ENCODE measurements around the gene MAGI1. TPM values are rescaled to one million over a fixed set of nuclear protein-coding genes. Genes with fewer than 3 reads are reported as not detected.
A peak's percentile ranks its signal among the peaks of the same experiment; 100 is the strongest.

Gene MAGI1
- polyA plus RNA-seq, 1 donor: 31.2 TPM

DNA sequence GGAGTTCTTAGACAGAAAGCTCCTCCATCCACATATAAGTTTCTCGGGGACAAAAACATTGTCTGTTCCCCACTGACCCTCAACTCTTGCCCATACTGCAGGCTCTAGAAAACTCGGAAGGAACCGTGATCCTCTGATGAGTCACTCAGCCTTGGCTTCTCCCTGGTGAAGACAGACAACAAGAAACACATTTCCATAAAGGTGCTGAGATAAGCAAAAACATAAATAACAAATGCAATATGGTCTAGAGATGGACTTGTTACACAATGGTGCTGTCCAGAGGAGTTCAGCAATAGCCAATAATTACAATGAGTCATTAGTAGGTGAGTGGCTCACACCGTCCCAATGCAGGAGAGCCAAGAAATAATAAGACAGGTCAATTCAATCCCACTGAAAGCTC is 43.7 kb downstream of the MAGI1 start:
- peaks cover 4% of the 10 kb centered on the region for H3K4me1 ChIP-seq (ENCODE audit: control insufficient read depth, insufficient read depth, low read length)
- peak overlapping the region; percentile 68 for H3K27ac ChIP-seq (ENCODE audit: low read length)
- 82% methylated on average over 2 of the region's 4 CpGs for WGBS (ENCODE audit: insufficient coverage, low lambda C conversion rate)
- H3K27me3 ChIP-seq (ENCODE audit: control insufficient read depth, insufficient read depth, low read length): no peaks in the 10 kb centered on the region
- DNase-seq: peak; percentile 45 to 57
- no peaks in the 10 kb centered on the region for H3K9me3 ChIP-seq (ENCODE audit: control insufficient read depth, low read depth, low read length)
- H3K36me3 ChIP-seq (ENCODE audit: control insufficient read depth, insufficient read depth, low read length): no peaks in the 10 kb centered on the region
- H3K4me3 ChIP-seq (ENCODE audit: low read length): no peak overlapping the region

- Histone ChIP-seq H3K27me3 (ENCODE audit: control insufficient read depth, insufficient read depth, low read length) (no peaks in the 10 kb centered on the region), H3K4me1 (ENCODE audit: control insufficient read depth, insufficient read depth, low read length) (peaks cover 4% of the 10 kb centered on the region), H3K36me3 (ENCODE audit: control insufficient read depth, insufficient read depth, low read length) (no peaks in the 10 kb centered on the region), H3K27ac (ENCODE audit: low read length) (no peak overlapping the region), H3K4me3 (ENCODE audit: low read length) (no peak overlapping the region), H3K9me3 (ENCODE audit: control insufficient read depth, low read depth, low read length) (no peaks in the 10 kb centered on the region)
- WGBS (ENCODE audit: insufficient coverage, low lambda C conversion rate): 100% methylated on average over 1 of the region's 1 CpG
- no peak for DNase-seq
Observed at GRCh38 chr3:65993134-65993900, 45.4 kb downstream of the MAGI1 start.

GRCh38 chr3:65992106-65992505 is 46.6 kb downstream of the MAGI1 start:
- H3K9me3 ChIP-seq (ENCODE audit: control insufficient read depth, low read depth, low read length): no peaks in the 10 kb centered on the region
- H3K27ac ChIP-seq (ENCODE audit: low read length): no peak overlapping the region
- no peak overlapping the region for H3K4me3 ChIP-seq (ENCODE audit: low read length)
- no peaks in the 10 kb centered on the region for H3K27me3 ChIP-seq (ENCODE audit: control insufficient read depth, insufficient read depth, low read length)
- DNase-seq: no peak
- no CpG with 5 or more reads among the region's 1 CpG for WGBS (ENCODE audit: insufficient coverage, low lambda C conversion rate)
- peaks cover 4% of the 10 kb centered on the region for H3K4me1 ChIP-seq (ENCODE audit: control insufficient read depth, insufficient read depth, low read length)
- no peaks in the 10 kb centered on the region for H3K36me3 ChIP-seq (ENCODE audit: control insufficient read depth, insufficient read depth, low read length)

DNA sequence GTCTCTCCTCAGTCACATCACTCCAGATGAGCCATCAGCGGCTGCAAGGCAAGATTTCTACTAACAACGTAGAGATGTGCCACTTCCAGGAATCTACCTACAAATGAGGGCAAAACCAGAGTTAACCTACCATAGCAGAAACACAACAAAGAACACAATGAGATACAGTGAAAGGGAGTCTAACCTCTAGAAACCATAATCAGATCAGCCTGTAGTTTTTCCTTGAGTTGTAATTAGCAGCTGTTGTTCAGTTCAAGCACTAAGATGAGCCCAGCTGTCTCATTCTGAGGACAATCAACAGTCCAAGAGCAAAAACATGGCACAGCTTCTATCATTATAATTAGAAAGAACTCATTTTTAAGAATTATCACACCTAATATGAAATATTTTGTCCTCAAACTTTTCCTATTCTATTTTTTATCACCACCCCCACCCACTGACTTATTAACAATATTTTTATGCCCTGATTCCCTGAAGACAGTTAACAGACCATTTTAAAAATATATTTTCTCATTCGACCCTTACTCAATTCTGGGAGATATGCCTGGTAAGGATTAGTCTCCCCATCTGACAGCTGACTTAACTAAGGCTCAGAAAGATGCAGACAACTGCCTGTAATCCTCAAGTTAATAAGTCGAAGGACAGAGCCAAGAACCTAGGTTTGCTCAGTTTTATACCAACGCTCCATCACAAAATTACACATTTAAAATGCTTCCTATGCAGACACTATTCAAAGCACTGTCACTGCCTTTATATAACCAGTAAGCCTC is 50.1 kb downstream of the MAGI1 start:
- no peak overlapping the region for H3K4me3 ChIP-seq (ENCODE audit: low read length)
- H3K9me3 ChIP-seq (ENCODE audit: control insufficient read depth, low read depth, low read length): no peaks in the 10 kb centered on the region
- H3K36me3 ChIP-seq (ENCODE audit: control insufficient read depth, insufficient read depth, low read length): no peaks in the 10 kb centered on the region
- no peaks in the 10 kb centered on the region for H3K4me1 ChIP-seq (ENCODE audit: control insufficient read depth, insufficient read depth, low read length)
- H3K27ac ChIP-seq (ENCODE audit: low read length): no peak overlapping the region
- H3K27me3 ChIP-seq (ENCODE audit: control insufficient read depth, insufficient read depth, low read length): no peaks in the 10 kb centered on the region
- WGBS (ENCODE audit: insufficient coverage, low lambda C conversion rate): no CpG with 5 or more reads among the region's 5 CpGs
- DNase-seq: no peak

DNA sequence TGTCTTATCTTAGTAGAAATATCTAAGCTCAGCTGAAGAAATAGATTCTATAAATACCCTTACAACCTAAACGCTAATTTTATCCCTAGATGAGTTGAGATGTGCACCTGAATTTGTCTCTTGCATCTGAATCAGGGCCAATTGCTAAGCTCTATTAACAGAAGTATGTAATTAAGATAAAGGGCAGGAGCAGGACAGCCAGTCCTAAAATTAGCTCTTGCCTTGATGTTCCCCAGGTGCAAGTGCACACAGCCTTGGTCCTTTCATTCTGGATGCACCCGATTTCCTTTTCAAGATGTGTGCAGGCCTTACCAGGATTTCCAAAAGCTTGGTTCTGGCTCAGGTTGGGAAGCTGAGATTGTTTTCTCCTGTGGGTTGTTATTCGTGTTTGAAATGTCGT is 52.4 kb downstream of the MAGI1 start:
- no peak for DNase-seq
- Histone ChIP-seq H3K9me3 (ENCODE audit: control insufficient read depth, low read depth, low read length) (no peaks in the 10 kb centered on the region), H3K27ac (ENCODE audit: low read length) (no peak overlapping the region), H3K4me1 (ENCODE audit: control insufficient read depth, insufficient read depth, low read length) (no peaks in the 10 kb centered on the region), H3K4me3 (ENCODE audit: low read length) (no peak overlapping the region), H3K36me3 (ENCODE audit: control insufficient read depth, insufficient read depth, low read length) (no peaks in the 10 kb centered on the region), H3K27me3 (ENCODE audit: control insufficient read depth, insufficient read depth, low read length) (no peaks in the 10 kb centered on the region)
- 100% methylated on average over 2 of the region's 4 CpGs for WGBS (ENCODE audit: insufficient coverage, low lambda C conversion rate)

DNA sequence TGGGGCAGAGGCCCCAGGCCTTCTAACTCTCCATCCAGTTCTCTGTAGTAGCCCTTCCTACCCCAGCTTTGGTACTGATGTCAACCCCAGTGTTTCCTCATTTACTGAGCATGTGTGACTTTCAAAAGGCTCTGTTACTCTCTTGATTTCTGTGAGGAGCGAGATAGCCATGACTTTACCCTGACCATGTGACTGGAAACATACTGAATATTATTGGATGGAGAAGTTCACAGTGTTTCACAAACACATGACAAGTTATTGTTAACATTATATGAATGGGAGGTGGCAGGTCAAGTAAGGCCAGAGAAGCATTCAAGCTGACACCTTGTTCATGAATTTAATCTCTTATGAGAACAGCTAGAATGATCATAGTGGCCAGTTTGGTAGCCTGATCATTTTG is 53.7 kb downstream of the MAGI1 start:
- no peaks in the 10 kb centered on the region for H3K9me3 ChIP-seq (ENCODE audit: control insufficient read depth, low read depth, low read length)
- no peak overlapping the region for H3K27ac ChIP-seq (ENCODE audit: low read length)
- H3K27me3 ChIP-seq (ENCODE audit: control insufficient read depth, insufficient read depth, low read length): no peaks in the 10 kb centered on the region
- H3K36me3 ChIP-seq (ENCODE audit: control insufficient read depth, insufficient read depth, low read length): no peaks in the 10 kb centered on the region
- DNase-seq: peak in 1 of 2 donors; percentile 25
- WGBS (ENCODE audit: insufficient coverage, low lambda C conversion rate): no CpG with 5 or more reads among the region's 1 CpG
- no peaks in the 10 kb centered on the region for H3K4me1 ChIP-seq (ENCODE audit: control insufficient read depth, insufficient read depth, low read length)
- no peak overlapping the region for H3K4me3 ChIP-seq (ENCODE audit: low read length)

- DNase-seq: no peak
- Histone ChIP-seq H3K36me3 (ENCODE audit: control insufficient read depth, insufficient read depth, low read length) (no peaks in the 10 kb centered on the region), H3K4me1 (ENCODE audit: control insufficient read depth, insufficient read depth, low read length) (no peaks in the 10 kb centered on the region), H3K27ac (ENCODE audit: low read length) (no peak overlapping the region), H3K4me3 (ENCODE audit: low read length) (no peak overlapping the region), H3K27me3 (ENCODE audit: control insufficient read depth, insufficient read depth, low read length) (no peaks in the 10 kb centered on the region), H3K9me3 (ENCODE audit: control insufficient read depth, low read depth, low read length) (no peaks in the 10 kb centered on the region)
- WGBS (ENCODE audit: insufficient coverage, low lambda C conversion rate): no CpG with 5 or more reads among the region's 1 CpG
Observed at GRCh38 chr3:65983100-65983499, 55.6 kb downstream of the MAGI1 start.

- Histone ChIP-seq H3K27ac (ENCODE audit: low read length) (no peak overlapping the region), H3K4me3 (ENCODE audit: low read length) (no peak overlapping the region), H3K27me3 (ENCODE audit: control insufficient read depth, insufficient read depth, low read length) (no peaks in the 10 kb centered on the region), H3K36me3 (ENCODE audit: control insufficient read depth, insufficient read depth, low read length) (peaks cover 3% of the 10 kb centered on the region), H3K4me1 (ENCODE audit: control insufficient read depth, insufficient read depth, low read length) (no peaks in the 10 kb centered on the region), H3K9me3 (ENCODE audit: control insufficient read depth, low read depth, low read length) (no peaks in the 10 kb centered on the region)
- WGBS (ENCODE audit: insufficient coverage, low lambda C conversion rate): no CpG with 5 or more reads among the region's 4 CpGs
- no peak for DNase-seq
Observed at GRCh38 chr3:65979731-65980130, 59.0 kb downstream of the MAGI1 start.

- no peak for DNase-seq
- Histone ChIP-seq H3K4me3 (ENCODE audit: low read length) (no peak overlapping the region), H3K9me3 (ENCODE audit: control insufficient read depth, low read depth, low read length) (no peaks in the 10 kb centered on the region), H3K27me3 (ENCODE audit: control insufficient read depth, insufficient read depth, low read length) (no peaks in the 10 kb centered on the region), H3K4me1 (ENCODE audit: control insufficient read depth, insufficient read depth, low read length) (no peaks in the 10 kb centered on the region), H3K27ac (ENCODE audit: low read length) (no peak overlapping the region), H3K36me3 (ENCODE audit: control insufficient read depth, insufficient read depth, low read length) (peaks cover 3% of the 10 kb centered on the region)
- 50% methylated on average over 1 of the region's 6 CpGs for WGBS (ENCODE audit: insufficient coverage, low lambda C conversion rate)
Observed at GRCh38 chr3:65979162-65979561, 59.6 kb downstream of the MAGI1 start.

DNA sequence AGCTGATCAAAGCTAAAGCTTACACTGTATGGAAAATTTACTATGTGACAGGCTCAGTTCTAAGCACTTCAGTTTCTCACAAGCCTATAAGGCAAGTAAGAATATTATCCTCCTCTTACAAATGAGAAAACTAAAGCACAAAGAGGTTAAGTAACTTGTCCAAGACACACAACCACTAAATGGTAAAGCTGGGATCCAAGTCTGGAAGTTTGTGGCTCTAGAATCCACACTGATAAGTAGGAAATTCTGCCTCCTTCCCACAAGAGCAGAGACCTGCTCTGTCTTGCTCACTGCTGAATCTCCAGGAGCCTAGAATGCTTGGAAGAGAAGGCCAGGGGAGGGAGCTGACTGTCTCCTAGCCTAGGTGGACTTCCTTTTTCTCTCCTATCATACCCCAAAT is 60.6 kb downstream of the MAGI1 start:
- Histone ChIP-seq H3K4me3 (ENCODE audit: low read length) (no peak overlapping the region), H3K27ac (ENCODE audit: low read length) (no peak overlapping the region), H3K4me1 (ENCODE audit: control insufficient read depth, insufficient read depth, low read length) (no peaks in the 10 kb centered on the region), H3K9me3 (ENCODE audit: control insufficient read depth, low read depth, low read length) (no peaks in the 10 kb centered on the region), H3K27me3 (ENCODE audit: control insufficient read depth, insufficient read depth, low read length) (no peaks in the 10 kb centered on the region), H3K36me3 (ENCODE audit: control insufficient read depth, insufficient read depth, low read length) (peaks cover 3% of the 10 kb centered on the region)
- DNase-seq: no peak

Data from large intestine (tissue), 3 donors.